ENCODE data around the gene TRAF3IP1. TPM values are rescaled to one million over a fixed set of nuclear protein-coding genes. Genes with fewer than 3 reads are reported as not detected.

Gene TRAF3IP1
- total and polyA plus RNA-seq, 2 of the 13 experiments (the other 11 are each of a cell fraction or from before 2014, with no cell fraction given): 4.1 to 12.9 TPM

DNA sequence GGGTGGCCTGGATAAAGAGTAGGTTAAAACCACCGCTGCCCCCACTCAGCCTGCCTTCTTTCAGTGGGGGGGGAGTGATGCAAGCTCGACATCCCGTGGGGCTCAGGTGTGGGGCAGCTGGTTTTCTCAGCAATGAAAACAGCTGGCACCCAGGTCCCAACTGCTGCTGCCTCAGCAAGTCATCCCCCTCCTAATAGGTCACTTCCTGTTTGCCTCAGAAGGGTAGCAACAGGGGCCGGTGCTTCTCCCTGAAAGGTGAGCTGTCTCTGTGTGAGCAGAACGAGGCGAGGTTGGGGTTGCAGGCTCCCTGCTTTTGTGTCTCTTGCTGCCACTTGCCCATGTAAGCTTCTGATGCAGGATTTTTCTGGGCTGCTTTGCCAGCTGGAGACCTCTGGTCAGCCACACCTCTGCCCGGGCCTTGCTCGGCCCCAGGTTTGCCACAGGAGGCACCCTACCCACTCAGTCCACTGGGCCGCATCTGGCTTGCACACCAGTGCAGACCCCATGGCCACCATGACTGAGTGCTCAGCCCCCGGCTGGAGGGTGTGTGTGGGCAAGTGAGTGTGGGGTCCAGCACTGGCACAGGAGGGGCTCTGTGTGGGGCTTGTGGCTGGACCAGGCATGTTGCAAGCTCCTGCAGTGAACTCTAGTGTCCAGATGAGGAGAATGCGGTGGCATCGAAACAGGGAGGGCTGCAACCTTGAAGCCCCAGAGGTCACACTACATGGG lies 94.9 kb downstream of the TRAF3IP1 start (continued):
- peak; percentile 40; the same call in 1 of the 2 replicates for TF ChIP-seq ZBTB4 (CRISPR knock-in tag; IDR thresholded peaks at IDR 0.05; ENCODE audit: borderline replicate concordance)
- no peak for TF ChIP-seq ZNF264 (CRISPR knock-in tag; IDR thresholded peaks at IDR 0.05)
- TF ChIP-seq ZNF687 (CRISPR knock-in tag; IDR thresholded peaks at IDR 0.05): peak; percentile 65
- no peak for TF ChIP-seq CEBPG (CRISPR knock-in tag; IDR thresholded peaks at IDR 0.05)
- TF ChIP-seq, protein P1, sequence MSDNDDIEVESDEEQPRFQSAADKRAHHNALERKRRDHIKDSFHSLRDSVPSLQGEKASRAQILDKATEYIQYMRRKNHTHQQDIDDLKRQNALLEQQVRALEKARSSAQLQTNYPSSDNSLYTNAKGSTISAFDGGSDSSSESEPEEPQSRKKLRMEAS (IDR thresholded peaks at IDR 0.05): no peak
- no peak for TF ChIP-seq ZBTB1 (CRISPR knock-in tag; IDR thresholded peaks at IDR 0.05; ENCODE audit: borderline replicate concordance)
- TF ChIP-seq ZNF10 (CRISPR knock-in tag; IDR thresholded peaks at IDR 0.05; ENCODE audit: borderline replicate concordance, low read depth): no peak
- no peak for TF ChIP-seq ZBTB2 (CRISPR knock-in tag; IDR thresholded peaks at IDR 0.05; ENCODE audit: low read depth)
- TF ChIP-seq FOXO4 (CRISPR knock-in tag; conservative IDR thresholded peaks at IDR 0.05): 0 out of 2 replicates have a peak, but pooled peaks have one; percentile 35
- TF ChIP-seq, protein P2, sequence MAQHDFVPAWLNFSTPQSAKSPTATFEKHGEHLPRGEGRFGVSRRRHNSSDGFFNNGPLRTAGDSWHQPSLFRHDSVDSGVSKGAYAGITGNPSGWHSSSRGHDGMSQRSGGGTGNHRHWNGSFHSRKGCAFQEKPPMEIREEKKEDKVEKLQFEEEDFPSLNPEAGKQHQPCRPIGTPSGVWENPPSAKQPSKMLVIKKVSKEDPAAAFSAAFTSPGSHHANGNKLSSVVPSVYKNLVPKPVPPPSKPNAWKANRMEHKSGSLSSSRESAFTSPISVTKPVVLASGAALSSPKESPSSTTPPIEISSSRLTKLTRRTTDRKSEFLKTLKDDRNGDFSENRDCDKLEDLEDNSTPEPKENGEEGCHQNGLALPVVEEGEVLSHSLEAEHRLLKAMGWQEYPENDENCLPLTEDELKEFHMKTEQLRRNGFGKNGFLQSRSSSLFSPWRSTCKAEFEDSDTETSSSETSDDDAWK (CRISPR knock-in tag; IDR thresholded peaks at IDR 0.05): no peak
- TF ChIP-seq ZFP62 (CRISPR knock-in tag; IDR thresholded peaks at IDR 0.05): no peak
- TF ChIP-seq, protein P3, sequence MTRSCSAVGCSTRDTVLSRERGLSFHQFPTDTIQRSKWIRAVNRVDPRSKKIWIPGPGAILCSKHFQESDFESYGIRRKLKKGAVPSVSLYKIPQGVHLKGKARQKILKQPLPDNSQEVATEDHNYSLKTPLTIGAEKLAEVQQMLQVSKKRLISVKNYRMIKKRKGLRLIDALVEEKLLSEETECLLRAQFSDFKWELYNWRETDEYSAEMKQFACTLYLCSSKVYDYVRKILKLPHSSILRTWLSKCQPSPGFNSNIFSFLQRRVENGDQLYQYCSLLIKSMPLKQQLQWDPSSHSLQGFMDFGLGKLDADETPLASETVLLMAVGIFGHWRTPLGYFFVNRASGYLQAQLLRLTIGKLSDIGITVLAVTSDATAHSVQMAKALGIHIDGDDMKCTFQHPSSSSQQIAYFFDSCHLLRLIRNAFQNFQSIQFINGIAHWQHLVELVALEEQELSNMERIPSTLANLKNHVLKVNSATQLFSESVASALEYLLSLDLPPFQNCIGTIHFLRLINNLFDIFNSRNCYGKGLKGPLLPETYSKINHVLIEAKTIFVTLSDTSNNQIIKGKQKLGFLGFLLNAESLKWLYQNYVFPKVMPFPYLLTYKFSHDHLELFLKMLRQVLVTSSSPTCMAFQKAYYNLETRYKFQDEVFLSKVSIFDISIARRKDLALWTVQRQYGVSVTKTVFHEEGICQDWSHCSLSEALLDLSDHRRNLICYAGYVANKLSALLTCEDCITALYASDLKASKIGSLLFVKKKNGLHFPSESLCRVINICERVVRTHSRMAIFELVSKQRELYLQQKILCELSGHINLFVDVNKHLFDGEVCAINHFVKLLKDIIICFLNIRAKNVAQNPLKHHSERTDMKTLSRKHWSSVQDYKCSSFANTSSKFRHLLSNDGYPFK (CRISPR knock-in tag; IDR thresholded peaks at IDR 0.05; ENCODE audit: borderline replicate concordance): peak; percentile 19; the same call in 1 of the 2 replicates
